ENCODE results near the gene TOMT.
"Not testable (repeated sequence)": the region's sequence is repeated elsewhere in the genome, so short reads cannot be mapped to it uniquely, and the experiment has no call there.

TOMT gene

DNA sequence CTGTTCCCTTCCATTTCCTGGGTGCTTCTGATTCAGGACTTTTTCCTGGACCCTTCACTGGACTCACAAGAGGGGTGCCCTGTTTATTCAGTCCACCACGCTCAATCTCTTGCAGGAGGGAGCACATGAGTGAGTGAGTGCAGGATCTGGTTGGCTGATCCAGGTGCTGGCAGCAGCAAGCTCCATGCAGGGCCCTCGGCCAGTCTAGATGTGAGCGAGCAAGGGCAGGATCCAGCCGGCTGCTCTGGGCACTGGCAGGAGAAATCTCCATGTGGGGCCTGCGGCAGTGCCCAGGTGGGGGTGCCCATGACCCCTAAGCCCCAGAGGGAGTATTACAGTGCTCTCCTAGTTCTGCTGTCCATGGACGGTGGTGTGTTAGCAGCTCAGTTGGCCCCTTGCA lies 18.3 kb downstream of the TOMT start:
- Mint-ChIP-seq H3K4me3 (no peak overlapping the region), H3K36me3 (ENCODE audit: low read depth) (peaks cover 2% of the 10 kb centered on the region), H3K9me3 (peaks cover 23% of the 10 kb centered on the region), H3K27me3 (ENCODE audit: low read depth) (peaks cover 8% of the 10 kb centered on the region), H3K4me1 (ENCODE audit: low read depth) (peaks cover under 1% of the 10 kb centered on the region), H3K27ac (no peak overlapping the region)
- no peak for DNase-seq (ENCODE audit: low spot score)

DNA sequence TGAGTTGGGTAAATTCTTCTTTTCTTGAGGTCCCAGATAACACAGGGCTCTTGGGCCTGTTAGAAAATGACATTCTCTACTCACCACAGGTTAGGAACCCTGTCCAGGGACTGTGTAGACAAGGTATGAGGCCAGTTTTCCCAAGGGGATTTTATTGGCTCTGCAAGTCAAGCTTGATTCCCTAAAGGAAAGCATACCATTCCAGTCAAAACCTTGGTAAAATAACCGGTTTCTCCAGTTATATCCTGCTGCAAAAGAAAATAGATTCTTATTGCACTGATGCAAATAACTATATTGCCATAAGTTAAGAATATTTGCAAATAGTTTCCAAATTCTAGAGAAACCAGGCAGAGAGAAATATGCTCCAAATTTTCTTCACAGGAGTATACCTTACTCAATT lies 20.2 kb downstream of the TOMT start:
- Mint-ChIP-seq H3K4me3 (no peak overlapping the region), H3K27ac (no peak overlapping the region), H3K9me3 (peaks cover 27% of the 10 kb centered on the region), H3K4me1 (ENCODE audit: low read depth) (no peaks in the 10 kb centered on the region), H3K36me3 (ENCODE audit: low read depth) (peaks cover 4% of the 10 kb centered on the region), H3K27me3 (ENCODE audit: low read depth) (peaks cover 12% of the 10 kb centered on the region)
- DNase-seq (ENCODE audit: low spot score): no peak

- Mint-ChIP-seq H3K36me3 (ENCODE audit: low read depth) (peaks cover 4% of the 10 kb centered on the region), H3K9me3 (peaks cover 27% of the 10 kb centered on the region), H3K4me1 (ENCODE audit: low read depth) (no peaks in the 10 kb centered on the region), H3K4me3 (no peak overlapping the region), H3K27ac (no peak overlapping the region), H3K27me3 (ENCODE audit: low read depth) (peaks cover 25% of the 10 kb centered on the region)
- DNase-seq (ENCODE audit: low spot score): no peak
Measured at GRCh38 chr11:72127923-72128322, 22.2 kb downstream of the TOMT start.

- peaks cover 4% of the 10 kb centered on the region for H3K36me3 Mint-ChIP-seq (ENCODE audit: low read depth)
- no peak overlapping the region for H3K4me3 Mint-ChIP-seq
- peaks cover 24% of the 10 kb centered on the region for H3K9me3 Mint-ChIP-seq
- H3K27ac Mint-ChIP-seq: no peak overlapping the region
- H3K27me3 Mint-ChIP-seq (ENCODE audit: low read depth): peaks cover 29% of the 10 kb centered on the region
- DNase-seq (ENCODE audit: low spot score): no peak
- no peaks in the 10 kb centered on the region for H3K4me1 Mint-ChIP-seq (ENCODE audit: low read depth)
Measured at GRCh38 chr11:72129381-72129780, 23.7 kb downstream of the TOMT start.

- peaks cover 2% of the 10 kb centered on the region for H3K4me1 Mint-ChIP-seq (ENCODE audit: low read depth)
- peaks cover 29% of the 10 kb centered on the region for H3K27me3 Mint-ChIP-seq (ENCODE audit: low read depth)
- peaks cover 18% of the 10 kb centered on the region for H3K9me3 Mint-ChIP-seq
- no peak for DNase-seq (ENCODE audit: low spot score)
- no peak overlapping the region for H3K27ac Mint-ChIP-seq
- H3K36me3 Mint-ChIP-seq (ENCODE audit: low read depth): peaks cover 5% of the 10 kb centered on the region
- no peak overlapping the region for H3K4me3 Mint-ChIP-seq
Measured at GRCh38 chr11:72132646-72133045, 26.9 kb downstream of the TOMT start.

DNA sequence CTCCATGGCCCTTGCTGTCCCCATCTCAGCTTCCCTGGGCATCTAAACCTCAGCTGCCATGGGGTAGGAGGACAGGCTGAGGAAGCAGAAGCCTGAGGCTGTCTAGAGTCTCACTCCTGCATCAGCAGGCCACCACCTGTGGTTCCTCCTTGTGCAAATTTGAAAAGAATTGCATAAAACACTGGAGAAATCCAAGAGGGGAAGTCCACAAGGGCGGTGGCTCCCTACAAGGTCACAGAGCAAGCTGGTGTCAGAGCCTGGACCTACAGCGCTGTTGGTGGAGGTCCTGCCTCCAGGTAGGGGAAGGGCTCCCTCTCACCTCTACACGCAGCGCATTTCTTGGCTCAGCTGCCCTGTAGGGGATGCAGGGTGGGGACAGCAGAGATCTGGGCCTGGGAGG lies 29.7 kb downstream of the TOMT start, which contains the start of gene FOLR3:
TSS of gene FOLR3 (plus strand) at position 253 of the 400 bp plus-strand sequence. CDS start 228 bp downstream, outside the sequence.
- DNase-seq (ENCODE audit: low spot score); H3K4me1 Mint-ChIP-seq (ENCODE audit: low read depth); H3K27ac Mint-ChIP-seq; H3K4me3 Mint-ChIP-seq; H3K9me3 Mint-ChIP-seq; H3K36me3 Mint-ChIP-seq (ENCODE audit: low read depth): not testable (repeated sequence)
- peaks cover 19% of the 10 kb centered on the region for H3K27me3 Mint-ChIP-seq (ENCODE audit: low read depth)

DNA sequence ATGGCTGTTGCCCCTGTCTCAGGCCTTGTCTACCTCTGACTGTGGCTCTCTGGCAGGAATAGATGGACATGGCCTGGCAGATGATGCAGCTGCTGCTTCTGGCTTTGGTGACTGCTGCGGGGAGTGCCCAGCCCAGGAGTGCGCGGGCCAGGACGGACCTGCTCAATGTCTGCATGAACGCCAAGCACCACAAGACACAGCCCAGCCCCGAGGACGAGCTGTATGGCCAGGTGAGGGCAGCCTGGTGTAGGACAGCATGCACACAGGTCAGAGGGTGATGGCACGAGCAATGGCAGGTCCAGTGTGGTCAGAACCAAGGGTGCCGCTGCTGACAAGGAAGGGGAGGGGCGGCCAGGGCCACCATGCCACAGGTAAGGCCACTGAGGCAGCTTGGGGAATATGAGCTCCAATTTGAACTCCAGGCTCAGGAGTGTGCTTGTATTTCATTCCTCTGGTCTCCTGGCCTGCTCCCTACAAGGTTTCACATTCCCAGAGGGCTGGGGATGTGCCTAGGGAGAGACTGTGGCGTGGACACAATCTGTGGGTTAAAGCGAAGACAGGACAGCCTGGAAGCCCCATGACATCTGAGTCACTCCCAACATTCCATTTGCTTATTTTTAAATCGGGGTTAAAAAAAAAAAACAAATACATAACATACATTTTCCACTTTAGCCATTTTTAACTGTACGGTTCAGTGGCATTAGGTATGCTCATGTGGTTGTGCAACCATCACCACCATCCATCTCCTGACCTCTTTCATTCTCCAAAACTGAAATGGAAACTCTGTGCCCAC lies 30.4 kb downstream of the TOMT start:
- Mint-ChIP-seq H3K27me3 (ENCODE audit: low read depth) (peaks cover 19% of the 10 kb centered on the region), H3K27ac (no peak overlapping the region), H3K4me3 (no peak overlapping the region), H3K9me3 (no peaks in the 10 kb centered on the region), H3K4me1 (ENCODE audit: low read depth) (peaks cover 13% of the 10 kb centered on the region), H3K36me3 (ENCODE audit: low read depth) (peaks cover 2% of the 10 kb centered on the region)
- DNase-seq (ENCODE audit: low spot score): no peak

DNA sequence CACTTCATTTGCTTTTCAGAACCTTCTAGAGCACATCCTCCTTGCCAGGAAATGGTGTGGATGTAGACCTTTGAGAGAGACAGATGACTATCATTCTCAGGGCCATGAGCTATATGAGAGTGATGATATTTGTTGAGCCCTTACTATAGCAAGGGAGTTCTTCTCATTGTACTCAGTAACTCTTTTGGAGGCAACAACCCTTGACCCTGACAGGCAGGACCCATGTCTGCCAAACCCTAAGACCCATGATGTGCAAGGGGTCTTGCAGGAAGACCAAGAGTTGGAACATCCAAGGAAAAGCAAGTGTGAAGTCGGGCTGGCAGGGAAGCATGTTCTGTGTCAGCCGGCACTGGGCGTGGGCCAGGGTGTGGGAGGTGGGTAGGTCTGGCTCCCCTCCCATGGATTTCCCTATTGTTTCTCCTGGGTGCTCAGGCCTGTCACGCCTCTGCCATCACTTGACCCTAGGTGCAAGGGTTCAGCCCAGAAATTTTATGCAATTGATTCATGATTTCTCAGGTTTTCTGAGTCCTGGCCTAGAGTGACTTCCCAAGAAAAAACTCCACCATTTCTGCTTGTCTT lies 31.0 kb downstream of the TOMT start:
- no peak for DNase-seq (ENCODE audit: low spot score)
- H3K36me3 Mint-ChIP-seq (ENCODE audit: low read depth): peaks cover 2% of the 10 kb centered on the region
- no peak overlapping the region for H3K4me3 Mint-ChIP-seq
- H3K27ac Mint-ChIP-seq: no peak overlapping the region
- peaks cover 12% of the 10 kb centered on the region for H3K27me3 Mint-ChIP-seq (ENCODE audit: low read depth)
- H3K4me1 Mint-ChIP-seq (ENCODE audit: low read depth): peaks cover 20% of the 10 kb centered on the region
- no peaks in the 10 kb centered on the region for H3K9me3 Mint-ChIP-seq

- peaks cover 2% of the 10 kb centered on the region for H3K36me3 Mint-ChIP-seq (ENCODE audit: low read depth)
- no peak for DNase-seq (ENCODE audit: low spot score)
- H3K9me3 Mint-ChIP-seq: no peaks in the 10 kb centered on the region
- no peak overlapping the region for H3K4me3 Mint-ChIP-seq
- no peaks in the 10 kb centered on the region for H3K27me3 Mint-ChIP-seq (ENCODE audit: low read depth)
- H3K27ac Mint-ChIP-seq: no peak overlapping the region
- peaks cover 28% of the 10 kb centered on the region for H3K4me1 Mint-ChIP-seq (ENCODE audit: low read depth)
Measured at GRCh38 chr11:72138821-72139390, 33.2 kb downstream of the TOMT start.

DNA sequence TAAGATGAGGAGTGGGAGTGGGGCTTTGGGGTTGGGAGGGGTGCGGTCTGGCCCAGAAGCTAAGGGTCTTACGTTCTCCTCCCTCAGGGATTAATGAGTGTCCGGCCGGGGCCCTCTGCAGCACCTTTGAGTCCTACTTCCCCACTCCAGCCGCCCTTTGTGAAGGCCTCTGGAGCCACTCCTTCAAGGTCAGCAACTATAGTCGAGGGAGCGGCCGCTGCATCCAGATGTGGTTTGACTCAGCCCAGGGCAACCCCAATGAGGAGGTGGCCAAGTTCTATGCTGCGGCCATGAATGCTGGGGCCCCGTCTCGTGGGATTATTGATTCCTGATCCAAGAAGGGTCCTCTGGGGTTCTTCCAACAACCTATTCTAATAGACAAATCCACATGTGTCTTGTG lies 33.8 kb downstream of the TOMT start:
- no peak overlapping the region for H3K4me3 Mint-ChIP-seq
- no peaks in the 10 kb centered on the region for H3K9me3 Mint-ChIP-seq
- H3K36me3 Mint-ChIP-seq (ENCODE audit: low read depth): peaks cover 2% of the 10 kb centered on the region
- no peak overlapping the region for H3K27ac Mint-ChIP-seq
- no peak for DNase-seq (ENCODE audit: low spot score)
- peaks cover 30% of the 10 kb centered on the region for H3K4me1 Mint-ChIP-seq (ENCODE audit: low read depth)
- no peaks in the 10 kb centered on the region for H3K27me3 Mint-ChIP-seq (ENCODE audit: low read depth)

DNA sequence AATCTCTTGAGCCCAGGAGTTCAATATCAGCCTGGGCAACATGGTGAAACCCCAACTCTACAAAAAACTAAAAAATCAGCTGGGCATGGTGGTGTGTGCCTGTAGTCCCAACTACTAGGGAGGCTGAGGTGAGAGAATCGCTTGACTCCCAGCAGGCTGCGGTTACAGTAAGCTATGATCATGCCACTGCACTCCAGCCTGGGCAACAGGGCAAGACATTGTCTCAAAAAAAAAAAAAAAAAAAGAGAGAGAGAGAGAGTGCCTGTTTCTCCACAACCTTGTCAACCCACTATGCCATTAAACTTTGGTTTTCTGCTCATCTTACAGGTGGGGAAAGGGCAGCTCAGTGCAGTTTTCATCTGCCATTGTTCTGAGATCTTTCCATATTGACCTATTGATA lies 34.9 kb downstream of the TOMT start:
- Mint-ChIP-seq H3K27me3 (ENCODE audit: low read depth) (no peaks in the 10 kb centered on the region), H3K36me3 (ENCODE audit: low read depth) (peaks cover 2% of the 10 kb centered on the region), H3K27ac (peak overlapping the region; percentile 75), H3K9me3 (no peaks in the 10 kb centered on the region), H3K4me3 (peak overlapping the region; percentile 41), H3K4me1 (ENCODE audit: low read depth) (peaks cover 30% of the 10 kb centered on the region)
- DNase-seq (ENCODE audit: low spot score): no peak

DNA sequence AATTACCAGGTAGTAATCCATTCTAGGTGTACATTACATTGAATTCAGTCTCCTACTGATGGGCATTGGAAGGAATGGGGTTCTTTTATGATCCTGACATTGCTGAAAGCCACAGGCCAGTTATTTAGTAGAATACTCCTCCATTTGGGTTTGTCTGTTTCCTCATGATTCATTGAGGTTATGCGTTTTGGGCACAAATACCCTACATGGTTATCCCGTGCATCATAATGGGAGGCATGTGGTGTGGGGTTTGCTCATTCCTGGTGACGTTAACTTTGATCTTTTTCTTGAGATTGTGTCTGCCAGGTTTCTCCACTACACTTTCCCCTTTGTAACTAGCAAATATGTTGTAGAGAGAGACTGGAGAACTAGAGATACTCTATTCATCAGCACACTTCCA lies 35.3 kb downstream of the TOMT start:
- Mint-ChIP-seq H3K9me3 (no peaks in the 10 kb centered on the region), H3K4me3 (peak overlapping the region; percentile 41), H3K27ac (peak overlapping the region; percentile 75), H3K36me3 (ENCODE audit: low read depth) (peaks cover 2% of the 10 kb centered on the region), H3K27me3 (ENCODE audit: low read depth) (no peaks in the 10 kb centered on the region), H3K4me1 (ENCODE audit: low read depth) (peaks cover 30% of the 10 kb centered on the region)
- peak; percentile 76 for DNase-seq (ENCODE audit: low spot score)

DNA sequence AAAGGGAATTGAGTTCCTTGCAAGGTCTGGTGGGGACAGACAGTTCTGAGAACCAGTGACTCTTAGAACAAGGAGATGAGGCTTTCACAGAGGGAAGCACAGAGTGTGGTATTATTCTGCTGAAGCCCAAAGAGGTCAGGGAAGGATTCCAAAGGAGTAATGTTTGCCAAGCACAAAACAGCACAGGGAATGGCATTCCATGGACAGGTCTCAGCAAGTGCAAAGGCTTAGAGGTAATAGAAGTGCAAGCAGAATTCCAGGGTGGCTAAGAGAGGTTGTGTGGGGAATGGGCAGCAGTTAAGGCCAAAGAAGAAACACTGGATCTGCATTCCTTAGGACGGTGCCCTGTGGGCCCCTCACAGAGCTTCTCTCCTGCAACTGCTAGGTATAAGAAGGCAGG lies 36.4 kb downstream of the TOMT start:
- peaks cover 28% of the 10 kb centered on the region for H3K4me1 Mint-ChIP-seq (ENCODE audit: low read depth)
- not testable (repeated sequence) for H3K36me3 Mint-ChIP-seq (ENCODE audit: low read depth); H3K9me3 Mint-ChIP-seq; DNase-seq (ENCODE audit: low spot score); H3K4me3 Mint-ChIP-seq; H3K27ac Mint-ChIP-seq; H3K27me3 Mint-ChIP-seq (ENCODE audit: low read depth)

DNA sequence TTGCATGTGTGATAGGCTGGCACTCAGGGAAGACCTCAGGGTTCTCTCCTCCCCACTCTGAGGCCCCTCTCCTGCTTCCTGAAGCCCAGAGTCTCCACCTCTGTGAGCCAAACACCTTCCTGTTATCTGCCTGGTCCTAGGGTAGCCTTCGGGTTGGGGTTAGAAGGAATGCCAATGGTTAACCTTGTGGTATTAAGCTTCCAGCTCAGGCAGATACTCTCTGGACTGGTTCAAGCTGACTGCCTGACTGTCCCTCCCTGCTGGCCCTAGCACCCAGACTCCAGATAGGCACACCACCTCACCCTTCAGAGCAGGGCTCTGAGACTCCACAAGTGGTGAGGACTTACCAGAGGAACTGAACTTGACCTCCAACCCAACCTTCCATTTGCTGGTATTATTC lies 36.8 kb downstream of the TOMT start:
- DNase-seq (ENCODE audit: low spot score); H3K36me3 Mint-ChIP-seq (ENCODE audit: low read depth); H3K4me3 Mint-ChIP-seq; H3K9me3 Mint-ChIP-seq; H3K27ac Mint-ChIP-seq; H3K27me3 Mint-ChIP-seq (ENCODE audit: low read depth): not testable (repeated sequence)
- peaks cover 28% of the 10 kb centered on the region for H3K4me1 Mint-ChIP-seq (ENCODE audit: low read depth)

Measured in T-helper 2 cell treated with Interferon-gamma antibody and Interleukin-4, amounts not matched to agents 5 μg/mL and 100 μg/mL, for 36 hours (primary cell).